HEK293T (cell line): ENCODE results near the gene GPR34.

Experiments
- ARNT ChIP-seq: fragments of 450-650 bp; IDR thresholded peaks from 2 replicates; pipeline ENCODE4 v1.6.1; 2017; ENCODE audit warnings: mild to moderate bottlenecking
- ELF4 ChIP-seq: fragments of 450-650 bp; IDR thresholded peaks from 2 replicates; pipeline ENCODE4 v1.6.1; 2017; ENCODE audit warnings: antibody characterized with exemption
- HDGF ChIP-seq: fragments of 450-650 bp; IDR thresholded peaks from 2 replicates; pipeline ENCODE4 v1.6.1; 2017; ENCODE audit warnings: antibody characterized with exemption, borderline replicate concordance
- TARDBP ChIP-seq: fragments of 450-650 bp; IDR thresholded peaks from 2 replicates; pipeline ENCODE4 v1.6.1; 2016

GRCh38 chrX:41677183-41678060 lies 11.4 kb upstream of the GPR34 start:
- TF ChIP-seq TARDBP (no peak), ARNT (no peak), ELF4 (no peak), HDGF (no peak)
